IMR-90 (cell line): ENCODE results near the gene ERICH6B. TPM values are rescaled to one million over a fixed set of nuclear protein-coding genes. Genes with fewer than 3 reads are reported as not detected.
"Not testable (repeated sequence)": the region's sequence is repeated elsewhere in the genome, so short reads cannot be mapped to it uniquely, and the experiment has no call there.

Experiments used
- ATAC-seq: fragments of 200-7000 bp; cut with Tn5 transposase; 2 replicates; pipeline ENCODE4 v1.9.1; 2020; ENCODE audit warnings: low read depth, mild to moderate bottlenecking, moderate library complexity
- Bru-seq: library from RNA; stranded (reverse); fragments of 400-500 nt; gene quantifications from one replicate; lab custom pipeline; 2021; lab: Mats Ljungman, UMichigan
- BruChase-seq, 2 experiments: library from RNA; stranded (reverse); fragments of 400-500 nt; gene quantifications; one replicate each; lab custom pipeline; 2021; lab: Mats Ljungman, UMichigan
- BruUV-seq: library from RNA; stranded (reverse); fragments of 400-500 nt; replicated peaks from 2 replicates; lab custom pipeline; 2021; lab: Mats Ljungman, UMichigan
- CTCF ChIA-PET: fragments of 300-600 bp; formaldehyde crosslinking; extraction: SDS; loops from one replicate; lab custom pipeline; 2021; ENCODE audit warnings: antibody characterized with exemption; lab: Yijun Ruan, JAX
- POLR2A ChIA-PET: fragments of 300-600 bp; sonication (Branson Sonifier 250); formaldehyde crosslinking; loops from one replicate; lab custom pipeline; 2022; ENCODE audit warnings: antibody characterized with exemption; ENCODE audit not compliant: unreplicated experiment; lab: Charles Lee
- DNase-seq: peaks from one replicate; pipeline ENCODE4 v3.0.0; 2013
- H2AFZ ChIP-seq: replicated peaks from 2 replicates; pipeline ENCODE3; 2013; ENCODE audit warnings: low read length, mild to moderate bottlenecking; ENCODE audit not compliant: poor library complexity
- H2AK5ac ChIP-seq: 2 replicates; pipeline ENCODE4 v1.6.1; 2013; ENCODE audit warnings: low read depth, low read length, inconsistent platforms
- H2AK9ac ChIP-seq: replicated peaks from 2 replicates; pipeline ENCODE3; 2013; ENCODE audit warnings: mild to moderate bottlenecking, low read depth, low read length, moderate library complexity; ENCODE audit not compliant: poor library complexity
- H2BK120ac ChIP-seq: 2 replicates; pipeline ENCODE4 v1.6.1; 2013; ENCODE audit warnings: low read depth, low read length, inconsistent platforms
- H2BK15ac ChIP-seq: 3 replicates; pipeline ENCODE4 v1.6.1; 2013; ENCODE audit warnings: low read depth, low read length, inconsistent platforms
- H2BK20ac ChIP-seq: 2 replicates; pipeline ENCODE4 v1.6.1; 2013; ENCODE audit warnings: low read depth, mild to moderate bottlenecking, inconsistent platforms, low read length, moderate library complexity
- H2BK5ac ChIP-seq: 2 replicates; pipeline ENCODE4 v1.6.1; 2013; ENCODE audit warnings: mild to moderate bottlenecking, low read depth, low read length, inconsistent platforms; ENCODE audit not compliant: poor library complexity, severe bottlenecking
- H3K14ac ChIP-seq: replicated peaks from 2 replicates; pipeline ENCODE4 v1.6.1; 2013; ENCODE audit warnings: low read depth, low read length, inconsistent platforms
- H3K18ac ChIP-seq: 2 replicates; pipeline ENCODE4 v1.6.1; 2013; ENCODE audit warnings: low read depth, low read length, control low read depth
- H3K23ac ChIP-seq: 2 replicates; pipeline ENCODE4 v1.6.1; 2013; ENCODE audit warnings: low read depth, low read length, inconsistent platforms
- H3K27ac ChIP-seq: 2 replicates; pipeline ENCODE4 v1.5.1; 2013; ENCODE audit warnings: mild to moderate bottlenecking, control low read depth, low read length; ENCODE audit not compliant: insufficient read depth
- H3K27me3 ChIP-seq: 2 replicates; pipeline ENCODE4 v1.6.1; 2013; ENCODE audit warnings: low read length; ENCODE audit not compliant: control insufficient read depth, insufficient read depth
- H3K36me3 ChIP-seq: 2 replicates; pipeline ENCODE4 v1.6.1; 2013; ENCODE audit warnings: low read length, mixed read lengths; ENCODE audit not compliant: control insufficient read depth, insufficient read depth
- H3K4ac ChIP-seq: 2 replicates; pipeline ENCODE4 v1.6.1; 2013; ENCODE audit warnings: low read depth, low read length, inconsistent platforms
- H3K4me1 ChIP-seq: 2 replicates; pipeline ENCODE4 v1.6.1; 2013; ENCODE audit warnings: low read length, mixed read lengths; ENCODE audit not compliant: control insufficient read depth, insufficient read depth
- H3K4me2 ChIP-seq: 2 replicates; pipeline ENCODE4 v1.6.1; 2013; ENCODE audit warnings: low read depth, mild to moderate bottlenecking, control low read depth, low read length, moderate library complexity
- H3K4me3 ChIP-seq: 2 replicates; pipeline ENCODE4 v1.5.1; 2013; ENCODE audit warnings: low read depth, mild to moderate bottlenecking, control low read depth, low read length, moderate library complexity; ENCODE audit not compliant: insufficient read depth
- H3K56ac ChIP-seq: 2 replicates; pipeline ENCODE4 v1.6.1; 2013; ENCODE audit warnings: low read length, inconsistent platforms; ENCODE audit not compliant: insufficient read depth; ENCODE audit errors: extremely low read depth
- H3K79me1 ChIP-seq, 2 experiments: 2 replicates each; pipeline ENCODE4 v1.6.1; 2013; ENCODE audit warnings: low read length in 2 of 2, inconsistent platforms in 1 of 2, low read depth in 1 of 2
- H3K9ac ChIP-seq: 2 replicates; pipeline ENCODE4 v1.6.1; 2013; ENCODE audit warnings: low read depth, low read length, control low read depth
- H3K9me1 ChIP-seq: 2 replicates; pipeline ENCODE4 v1.6.1; 2013; ENCODE audit warnings: low read length, inconsistent platforms; ENCODE audit not compliant: insufficient read depth
- H3K9me3 ChIP-seq: 2 replicates; pipeline ENCODE4 v1.6.1; 2013; ENCODE audit warnings: low read length; ENCODE audit not compliant: control insufficient read depth, insufficient read depth
- H4K20me1 ChIP-seq: 2 replicates; pipeline ENCODE4 v1.6.1; 2013; ENCODE audit warnings: low read length, inconsistent platforms; ENCODE audit not compliant: insufficient read depth
- H4K5ac ChIP-seq: 2 replicates; pipeline ENCODE4 v1.6.1; 2013; ENCODE audit warnings: mild to moderate bottlenecking, low read depth, low read length, control low read depth
- H4K8ac ChIP-seq, 2 experiments: 2 replicates each; pipeline ENCODE4 v1.6.1; 2013; ENCODE audit warnings: low read depth in 2 of 2, low read length in 2 of 2, control low read depth in 1 of 2, inconsistent platforms in 1 of 2
- H4K91ac ChIP-seq: 2 replicates; pipeline ENCODE4 v1.6.1; 2013; ENCODE audit warnings: low read depth, low read length, inconsistent platforms; ENCODE audit not compliant: insufficient read depth
- CEBPB ChIP-seq: IDR thresholded peaks from 2 replicates; pipeline ENCODE4 v1.6.1; 2012; ENCODE audit warnings: low read depth, low read length, improper control_type of control experiment
- CHD1 ChIP-seq: IDR thresholded peaks from 2 replicates; pipeline ENCODE4 v1.6.1; 2012; ENCODE audit warnings: low read depth, low read length, improper control_type of control experiment
- CTCF ChIP-seq: conservative IDR thresholded peaks from 2 replicates; pipeline ENCODE4 v1.5.1; 2012; ENCODE audit warnings: mild to moderate bottlenecking, low read depth, low read length, improper control_type of control experiment
- POLR2A ChIP-seq: IDR thresholded peaks from 2 replicates; pipeline ENCODE4 v1.6.1; 2012; ENCODE audit warnings: mild to moderate bottlenecking, low read depth, low read length
- RFX5 ChIP-seq: IDR thresholded peaks from 2 replicates; pipeline ENCODE4 v1.8.0; 2012; ENCODE audit warnings: low read depth, mild to moderate bottlenecking, low read length, moderate library complexity
- WGBS, 2 experiments: methylation state at CpG; one replicate each; pipeline versions ENCODE4 v1.1.5 to v1.1.7; 2013; ENCODE audit warnings: missing lambda C conversion rate in 2 of 2; ENCODE audit not compliant: insufficient read length in 1 of 2; ENCODE audit errors: extremely low coverage in 2 of 2; 5-methylcytosine and 5-hydroxymethylcytosine counted together
- dilution Hi-C: fragments of 300-500 bp; cut with HindIII; formaldehyde crosslinking; loops from one replicate; pipeline ENCODE4 v1.14.3; 2018; ENCODE audit warnings: low sequenced_read_pairs; ENCODE audit not compliant: unreplicated experiment
- in situ Hi-C: fragments of 300-500 bp; cut with MboI; formaldehyde crosslinking; loops from 3 replicates; pipeline ENCODE4 v1.14.3; 2019; ENCODE audit warnings: low sequenced_read_pairs, inconsistent platforms, mixed read lengths
- intact Hi-C: fragments of 100-400 bp; cut with micrococcal nuclease; formaldehyde crosslinking; loops from 2 replicates; pipeline ENCODE4 v1.10.0; 2022
- long read RNA-seq: library from polyadenylated mRNA; unstranded; transcript quantifications from one replicate; pipeline ENCODE4 v2.0.0, GENCODE V29; 2021; ENCODE audit not compliant: unreplicated experiment
- polyA plus RNA-seq, 3 experiments: library from polyadenylated mRNA; depleted of rRNA; stranded (reverse); fragments of >200 nt; gene quantifications; 2 replicates each; pipeline ENCODE4 v1.2.3, GENCODE V29; 2012; ENCODE audit warnings: low replicate concordance in 1 of 3
- total RNA-seq: library from RNA; depleted of rRNA; stranded (reverse); fragments of >200 nt; gene quantifications from 2 replicates; pipeline ENCODE4 v1.2.3, GENCODE V29; 2012; rRNA removed

The ERICH6B gene
- total RNA-seq (not detected in 2 replicates), polyA plus RNA-seq (2012; rRNA removed) (not detected in 2 replicates), Bru-seq, nascent RNA (not detected), BruChase-seq, experiment 1, labeled RNA remaining after a 6-hour chase (not detected), BruChase-seq, experiment 2, labeled RNA remaining after a 2-hour chase (not detected)
- polyA plus RNA-seq (2012; cell fraction: cytosol; rRNA removed), result not detected in 2 replicates
- polyA plus RNA-seq (2012; cell fraction: nucleus; rRNA removed; ENCODE audit: low replicate concordance), result not detected in 2 replicates
- long read RNA-seq, partial matches to known transcripts, result 0 of 2 reads
- long read RNA-seq, other reads (novel, unspliced or antisense), result 2 of 2 reads

- no peak within 1 kb of the TSS for H4K8ac ChIP-seq
- H2BK5ac ChIP-seq, result no peak within 1 kb of the TSS
- no peaks in the 10 kb centered on the region for H3K9me3 ChIP-seq
- no peak within 1 kb of the TSS for H3K4me3 ChIP-seq
- H3K4ac ChIP-seq, result no peak within 1 kb of the TSS
- H3K4me1 ChIP-seq, result no peaks in the 10 kb centered on the region
- no peak within 1 kb of the TSS for H4K5ac ChIP-seq
- H3K9me1 ChIP-seq, result no peaks in the 10 kb centered on the region
- H2BK120ac ChIP-seq, result no peak within 1 kb of the TSS
- no peak within 1 kb of the TSS; the same call in 1 of the 2 replicates for H3K4me2 ChIP-seq
- no peak within 1 kb of the TSS for H3K14ac ChIP-seq
- intact Hi-C loops (no loop called here), dilution Hi-C loops (no loop called here), in situ Hi-C loops (no loop called here)
- BruUV-seq, result no TSS peak
- no peak within 1 kb of the TSS for H2AK5ac ChIP-seq
- DNase-seq, result peak; percentile 7
- peak; percentile 90 for ATAC-seq
- H3K56ac ChIP-seq, result no peak within 1 kb of the TSS
- TF ChIP-seq CEBPB, result no peak
- TF ChIP-seq POLR2A, result no peak
- TF ChIP-seq RFX5, result no peak
- no peak for TF ChIP-seq CHD1
- no peak for TF ChIP-seq CTCF
- ChIA-PET CTCF (interaction anchor here (1.2 kb wide), 1 partner anchor 24 kb away, joined by 3 read pairs; no protein-coding TSS in a partner anchor), POLR2A (no interaction called here)
- H3K23ac ChIP-seq, result no peak within 1 kb of the TSS
- H4K20me1 ChIP-seq, result no peaks in the 10 kb centered on the region
- no peak within 1 kb of the TSS for H2AK9ac ChIP-seq
- no peak within 1 kb of the TSS for H3K18ac ChIP-seq
- H2BK20ac ChIP-seq, result no peak within 1 kb of the TSS
- H3K9ac ChIP-seq, result no peak within 1 kb of the TSS
- H3K27me3 ChIP-seq, result peaks cover 30% of the 10 kb centered on the region
- no peaks in the 10 kb centered on the region for H3K36me3 ChIP-seq
- peak within 1 kb of the TSS; percentile 44 for H2AFZ ChIP-seq
- no peak within 1 kb of the TSS for H4K91ac ChIP-seq
- H3K27ac ChIP-seq, result no peak within 1 kb of the TSS
- 26% methylated on average over 4 of the region's 27 CpGs; no CpG with 5 or more reads in 1 of the 2 experiments for WGBS, 2 experiments
- H3K79me1 ChIP-seq, result no peaks in the 10 kb centered on the region
- H2BK15ac ChIP-seq, result no peak within 1 kb of the TSS
Measured at GRCh38 chr13:45615501-45616101, at the start of gene ERICH6B. Gene ERICH6B, minus strand, starts transcription at chr13:45615739. Its CDS starts 18,734 bp downstream, at chr13:45597005.

- H3K56ac ChIP-seq, H3K4me2 ChIP-seq, H4K5ac ChIP-seq, H3K27me3 ChIP-seq, H4K8ac ChIP-seq, intact Hi-C loops, H3K4ac ChIP-seq, H3K9me1 ChIP-seq, dilution Hi-C loops, DNase-seq, H2BK20ac ChIP-seq, H4K91ac ChIP-seq, H3K9ac ChIP-seq, H2BK120ac ChIP-seq, H2AK9ac ChIP-seq, H3K36me3 ChIP-seq, H3K4me3 ChIP-seq, H3K4me1 ChIP-seq, H2BK15ac ChIP-seq, BruUV-seq, H2BK5ac ChIP-seq, CTCF ChIA-PET, H4K20me1 ChIP-seq, H3K23ac ChIP-seq, H2AK5ac ChIP-seq, H3K9me3 ChIP-seq, POLR2A ChIA-PET, H3K18ac ChIP-seq, H3K14ac ChIP-seq, H2AFZ ChIP-seq, H3K79me1 ChIP-seq, H3K27ac ChIP-seq, in situ Hi-C loops, ATAC-seq: not testable (repeated sequence)
- no CpG with 5 or more reads among the region's 1 CpG for WGBS, 2 experiments
Measured at GRCh38 chr13:45662903-45663302, 47.4 kb upstream of the ERICH6B start.
